Stimulated activated CD4-positive, alpha-beta T cell treated with anti-CD3 and anti-CD28 coated beads, Interleukin-4, amount 100 ng/mL, for 24 hours (primary cell): Measurements from ENCODE around the gene CDC42SE1.
A peak's percentile ranks its signal among the peaks of the same experiment; 100 is the strongest.

Experiments
- DNase-seq: peaks from one replicate; pipeline ENCODE4 v3.0.0-alpha.2; 2020

CDC42SE1 gene

DNA sequence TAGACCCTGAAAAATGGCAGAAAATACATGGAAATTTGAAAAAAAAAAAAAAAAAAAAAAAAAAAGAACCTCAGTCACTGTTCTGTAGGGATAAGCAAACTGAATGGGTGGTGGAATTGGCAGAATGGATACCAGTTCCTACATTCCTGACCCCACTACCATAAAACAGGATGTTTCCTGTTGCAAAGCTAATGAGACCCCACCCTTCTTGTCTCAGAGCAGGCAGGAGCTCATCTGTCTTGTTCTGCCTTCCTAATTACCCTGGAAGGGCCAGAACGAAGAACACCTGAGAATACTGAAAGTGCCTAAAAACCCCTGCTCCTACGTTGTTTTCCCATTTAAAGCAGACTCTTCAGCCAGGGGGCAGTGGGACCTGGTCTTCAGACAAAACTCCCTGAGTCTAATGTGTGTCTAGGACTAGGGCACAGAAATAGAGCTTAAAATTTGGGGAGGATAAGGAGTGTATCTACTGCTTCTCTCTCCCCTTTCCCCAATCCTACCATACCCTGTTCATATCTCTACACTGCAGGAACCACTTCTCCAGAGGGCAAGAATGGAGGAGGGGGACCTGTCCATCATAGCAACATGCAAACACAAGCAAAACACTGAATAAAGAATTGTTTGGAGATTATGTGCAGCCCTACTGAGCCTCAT lies 7.9 kb downstream of the CDC42SE1 start:
- DNase-seq, result no peak

DNA sequence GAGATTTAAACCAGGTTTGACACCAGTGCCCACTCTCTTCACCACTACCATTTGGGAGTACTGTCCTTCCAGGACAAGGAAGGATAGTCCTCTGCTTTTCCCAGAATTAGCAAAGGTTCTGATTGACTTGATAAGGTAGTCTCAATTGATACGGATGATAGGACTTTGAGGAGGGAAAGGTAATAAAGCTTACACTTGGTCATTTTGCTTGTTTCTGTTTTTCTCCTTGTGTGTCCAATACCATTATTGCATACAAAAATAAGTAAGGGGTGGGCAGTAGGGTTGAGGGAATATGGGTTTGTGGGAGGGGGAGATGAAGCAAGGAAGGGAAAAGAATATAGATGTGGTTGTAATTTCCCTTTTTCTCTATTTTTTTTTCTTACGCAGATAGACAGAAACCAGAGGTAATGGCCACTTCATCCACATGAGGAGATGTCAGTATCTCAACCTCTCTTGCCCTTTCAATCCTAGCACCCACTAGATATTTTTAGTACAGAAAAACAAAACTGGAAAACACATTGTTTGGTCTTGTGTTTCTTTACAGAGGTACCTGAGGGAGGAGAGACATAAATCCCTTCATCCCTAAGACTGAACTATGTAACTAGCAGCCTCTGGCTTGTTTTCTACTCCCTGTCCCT lies 9.3 kb downstream of the CDC42SE1 start:
- no peak for DNase-seq

DNA sequence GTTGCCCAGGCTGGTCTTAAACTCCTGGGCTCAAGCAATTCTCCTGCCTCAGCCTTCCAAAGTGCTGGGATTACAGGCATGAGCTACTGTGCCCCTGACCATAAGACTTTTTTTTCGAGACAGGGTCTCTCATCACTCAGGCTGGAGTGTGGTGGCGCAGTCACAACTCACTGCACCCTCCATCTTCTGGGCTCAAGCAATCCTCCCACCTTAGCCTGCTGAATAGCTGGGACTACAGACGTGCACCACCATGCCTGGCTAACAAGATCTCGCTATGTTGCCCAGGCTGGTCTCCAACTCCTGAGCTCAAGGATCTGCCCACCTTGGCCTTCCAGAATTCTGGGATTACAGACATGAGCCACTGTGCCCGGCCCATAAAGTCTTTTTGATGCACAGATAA lies 10.0 kb downstream of the CDC42SE1 start:
- DNase-seq, result no peak

DNA sequence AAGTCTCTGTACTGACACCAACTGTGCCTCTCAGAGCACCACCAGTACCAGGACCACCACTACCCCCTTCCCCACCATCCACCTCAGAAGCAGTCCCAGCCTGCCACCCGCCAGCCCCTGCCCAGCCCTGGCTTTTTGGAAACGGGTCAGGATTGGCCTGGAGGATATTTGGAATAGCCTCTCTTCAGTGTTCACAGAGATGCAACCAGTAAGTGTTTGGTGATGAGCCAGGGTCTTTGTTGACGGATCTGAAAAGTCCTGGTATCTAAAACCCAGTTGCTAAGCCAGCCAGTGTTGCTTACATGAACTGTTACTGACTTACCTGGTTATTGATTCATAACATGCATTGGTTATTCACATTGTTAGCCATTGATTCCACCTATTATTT lies 10.8 kb downstream of the CDC42SE1 start:
- DNase-seq, result no peak

DNA sequence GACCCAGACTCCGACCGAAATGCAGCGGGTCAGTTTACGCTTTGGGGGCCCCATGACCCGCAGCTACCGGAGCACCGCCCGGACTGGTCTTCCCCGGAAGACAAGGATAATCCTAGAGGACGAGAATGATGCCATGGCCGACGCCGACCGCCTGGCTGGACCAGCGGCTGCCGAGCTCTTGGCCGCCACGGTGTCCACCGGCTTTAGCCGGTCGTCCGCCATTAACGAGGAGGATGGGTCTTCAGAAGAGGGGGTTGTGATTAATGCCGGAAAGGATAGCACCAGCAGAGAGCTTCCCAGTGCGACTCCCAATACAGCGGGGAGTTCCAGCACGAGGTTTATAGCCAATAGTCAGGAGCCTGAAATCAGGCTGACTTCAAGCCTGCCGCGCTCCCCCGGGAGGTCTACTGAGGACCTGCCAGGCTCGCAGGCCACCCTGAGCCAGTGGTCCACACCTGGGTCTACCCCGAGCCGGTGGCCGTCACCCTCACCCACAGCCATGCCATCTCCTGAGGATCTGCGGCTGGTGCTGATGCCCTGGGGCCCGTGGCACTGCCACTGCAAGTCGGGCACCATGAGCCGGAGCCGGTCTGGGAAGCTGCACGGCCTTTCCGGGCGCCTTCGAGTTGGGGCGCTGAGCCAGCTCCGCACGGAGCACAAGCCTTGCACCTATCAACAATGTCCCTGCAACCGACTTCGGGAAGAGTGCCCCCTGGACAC lies 11.3 kb downstream of the CDC42SE1 start:
- DNase-seq, result peak; percentile 51

DNA sequence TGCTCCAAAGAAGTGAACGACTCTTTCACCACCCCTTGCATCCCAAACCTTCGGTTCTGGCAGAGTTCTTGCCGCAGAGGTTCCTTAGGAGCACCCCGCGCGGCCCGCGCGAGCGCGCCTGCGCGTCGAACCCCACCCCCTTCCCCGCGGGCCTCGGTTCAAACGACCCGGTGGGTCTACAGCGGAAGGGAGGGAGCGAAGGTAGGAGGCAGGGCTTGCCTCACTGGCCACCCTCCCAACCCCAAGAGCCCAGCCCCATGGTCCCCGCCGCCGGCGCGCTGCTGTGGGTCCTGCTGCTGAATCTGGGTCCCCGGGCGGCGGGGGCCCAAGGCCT lies 11.9 kb downstream of the CDC42SE1 start, which contains the start of gene C1orf56:
TSS of gene C1orf56 (plus strand) at position 161 of the 334 bp plus-strand sequence. CDS start at position 258, 97 bp downstream.
- DNase-seq, result peak; percentile 58

DNA sequence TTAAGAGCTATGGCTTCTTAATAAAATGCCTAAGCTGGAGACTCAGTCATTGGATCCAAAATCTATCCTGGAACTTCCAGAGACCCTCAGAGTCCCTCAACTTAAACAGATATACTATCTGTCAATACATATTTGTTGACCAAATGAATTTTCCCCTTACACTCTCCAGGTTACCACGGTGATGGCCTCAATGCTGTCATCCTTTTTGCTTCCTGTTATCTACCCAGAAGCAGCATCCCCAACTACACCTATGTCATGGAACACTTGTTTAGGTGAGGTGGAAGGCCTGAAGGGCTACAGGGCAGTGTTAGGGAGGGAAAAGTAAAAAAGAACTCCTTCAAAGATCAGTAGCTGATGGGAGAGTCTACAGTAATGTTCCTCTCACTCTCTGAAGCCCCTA lies 16.3 kb downstream of the CDC42SE1 start:
- no peak for DNase-seq

DNA sequence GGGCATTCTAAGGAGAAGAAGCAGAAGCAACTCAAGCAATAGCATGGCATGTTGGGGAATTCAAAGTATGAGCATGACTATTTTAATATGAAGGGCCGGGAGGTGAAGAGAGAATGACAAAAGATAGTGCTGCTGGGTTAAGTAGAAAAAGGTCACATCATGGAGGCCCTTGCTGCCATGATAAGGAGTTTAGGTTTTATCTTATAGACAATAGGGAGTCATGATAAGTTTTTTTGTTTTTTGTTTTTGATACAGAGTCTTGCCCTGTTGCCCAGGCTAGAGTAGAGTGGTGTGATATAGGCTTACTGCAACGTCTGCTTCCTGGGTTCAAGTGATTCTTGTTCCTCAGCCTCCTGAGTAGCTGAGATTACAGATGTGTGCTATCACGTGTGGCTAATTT lies 19.9 kb downstream of the CDC42SE1 start:
- no peak for DNase-seq

DNA sequence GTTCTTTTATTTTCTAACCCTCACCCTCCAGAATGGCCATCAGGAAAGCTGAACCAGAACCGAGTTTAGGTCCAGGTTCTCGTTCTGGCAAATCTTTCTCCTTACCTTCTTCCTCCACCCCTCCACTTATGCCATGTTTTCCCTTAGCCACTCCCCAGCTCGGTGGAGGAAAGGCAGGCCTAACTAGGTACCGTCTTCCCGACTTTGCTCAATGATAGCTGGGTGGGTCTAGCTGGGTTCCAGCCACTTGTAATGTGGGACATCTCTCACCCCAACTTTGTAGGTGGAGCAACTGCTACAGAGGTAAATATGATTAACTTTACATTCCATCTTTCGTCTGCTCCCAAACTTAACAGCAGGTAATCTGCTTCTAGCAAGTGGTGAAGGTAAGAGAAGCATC lies 22.4 kb downstream of the CDC42SE1 start:
- no peak for DNase-seq

DNA sequence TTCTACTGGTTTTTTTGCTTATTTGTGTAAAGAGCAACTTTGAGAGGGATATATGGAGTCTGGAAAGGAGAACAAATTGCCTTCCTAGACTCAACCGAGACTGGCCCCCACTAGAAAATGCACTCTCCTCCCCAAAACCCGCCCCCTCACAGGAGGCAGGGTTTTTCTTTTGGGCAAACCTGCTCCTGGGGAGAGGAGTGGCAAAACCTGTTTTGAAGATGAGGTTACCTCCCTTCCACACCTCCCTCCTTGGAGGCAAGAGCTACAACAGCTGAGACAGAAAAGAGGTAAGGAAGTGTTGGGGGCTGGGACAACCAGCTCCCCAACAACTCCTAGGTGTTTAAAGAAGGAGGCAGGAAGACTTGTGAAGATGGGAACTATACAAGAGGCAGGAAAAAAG lies 23.1 kb downstream of the CDC42SE1 start, which contains the start of gene BNIPL:
TSS of gene BNIPL (plus strand) at position 231 of the 400 bp plus-strand sequence. CDS start at position 371, 140 bp downstream.
- no peak for DNase-seq

DNA sequence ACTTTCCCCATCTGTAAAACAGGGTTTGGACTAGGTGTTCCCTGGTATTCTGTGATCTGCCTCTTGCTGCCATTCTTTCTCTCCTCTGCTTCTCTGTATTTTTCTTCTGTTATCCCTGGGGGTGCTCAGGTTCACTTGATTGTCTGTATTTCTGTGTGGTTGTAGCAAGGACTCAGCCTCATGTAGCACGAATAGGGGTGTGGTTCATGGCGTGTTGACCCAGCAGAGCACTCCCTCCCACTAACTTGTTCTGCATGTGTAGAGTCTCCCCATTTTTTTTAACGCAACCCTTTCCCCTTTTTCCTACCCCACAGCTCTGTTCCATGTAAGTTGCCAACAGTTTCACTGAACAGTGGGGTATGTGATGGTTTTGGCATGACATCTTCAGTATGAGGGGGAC lies 24.3 kb downstream of the CDC42SE1 start:
- DNase-seq, result no peak

DNA sequence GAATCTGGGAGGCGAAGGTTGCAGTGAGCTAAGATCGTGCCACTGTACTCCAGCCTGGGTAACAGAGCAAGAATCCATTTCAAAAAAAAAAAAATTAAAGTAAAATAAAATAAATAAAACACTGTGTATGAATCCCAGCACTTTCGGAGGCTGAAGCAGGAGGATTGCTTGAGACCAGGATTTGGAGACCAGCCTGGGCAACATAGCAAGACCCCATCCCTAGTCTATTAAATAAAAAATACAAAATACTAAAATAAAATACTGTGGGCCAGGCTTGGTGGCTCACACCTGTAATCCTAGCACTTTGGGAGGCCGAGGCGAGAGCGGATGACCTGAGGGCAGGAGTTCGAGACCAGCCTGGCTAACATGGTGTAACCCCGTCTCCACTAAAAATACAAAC lies 27.3 kb downstream of the CDC42SE1 start:
- DNase-seq, result no peak

DNA sequence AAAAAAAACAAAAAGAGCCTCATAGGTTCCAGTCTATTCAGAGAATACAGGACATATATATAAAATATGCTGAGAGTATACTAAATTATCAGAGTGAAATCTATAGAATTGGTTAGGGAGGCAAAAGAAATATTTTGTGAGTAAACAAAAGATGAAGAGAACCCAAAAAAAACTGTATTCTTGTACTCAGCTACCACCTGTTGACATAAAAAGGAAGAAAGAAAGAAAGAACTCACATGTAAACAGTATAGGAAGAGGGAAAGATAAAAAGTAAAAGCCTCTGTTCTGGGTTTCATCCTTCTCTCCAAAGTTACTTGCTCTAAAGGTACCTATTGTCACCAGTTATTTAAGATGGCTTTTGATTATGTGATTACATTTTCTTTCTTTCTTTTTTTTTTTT lies 33.0 kb downstream of the CDC42SE1 start:
- DNase-seq, result no peak

DNA sequence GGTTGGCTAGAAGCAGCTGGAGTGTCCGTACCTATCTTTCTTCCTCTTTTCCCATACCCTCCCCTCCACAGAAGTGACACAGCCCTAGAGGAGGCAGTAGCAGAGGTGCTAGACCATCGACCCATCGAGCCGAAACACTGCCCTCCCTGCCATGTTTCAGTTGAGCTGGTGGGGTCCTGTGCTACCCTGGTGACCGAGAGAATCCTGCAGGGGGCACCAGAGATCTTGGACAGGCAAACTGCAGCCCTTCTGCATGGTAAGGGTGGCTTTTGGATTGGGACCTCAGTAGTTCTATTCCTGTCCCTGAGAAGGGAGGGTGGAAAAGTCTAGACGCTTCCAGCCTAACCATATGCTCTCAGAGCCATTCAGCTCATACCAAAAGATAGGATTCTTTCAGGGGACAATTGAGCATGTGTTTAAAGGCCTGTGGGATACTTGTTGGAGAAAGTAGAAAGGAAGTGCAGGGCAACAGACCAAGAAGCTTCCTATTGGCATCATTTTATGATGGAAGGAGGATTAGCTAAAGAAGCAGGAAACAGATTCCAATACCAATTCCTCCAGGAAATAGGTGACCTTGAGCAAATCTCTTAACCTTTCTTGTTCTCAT lies 34.8 kb downstream of the CDC42SE1 start:
- peak; percentile 86 for DNase-seq

DNA sequence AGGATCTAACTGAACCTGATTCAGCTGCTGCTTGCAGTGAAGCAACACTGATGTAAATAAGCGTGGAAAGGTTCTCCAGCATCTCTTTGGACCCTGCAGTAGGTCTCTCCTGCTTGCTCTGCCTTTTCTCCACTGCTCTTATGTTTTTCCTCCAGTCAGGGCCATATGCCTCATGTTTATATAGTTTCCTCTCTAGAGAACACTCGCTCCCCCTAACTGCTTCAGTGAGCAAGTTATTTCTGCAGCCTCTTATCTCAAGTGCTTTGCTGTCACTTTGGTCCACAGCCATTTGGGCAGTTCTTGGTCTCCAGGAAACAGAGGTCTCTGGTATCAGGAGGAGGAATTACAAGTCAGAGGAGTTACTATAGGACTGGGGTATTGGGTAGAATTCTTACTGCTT lies 45.9 kb downstream of the CDC42SE1 start:
- no peak for DNase-seq

DNA sequence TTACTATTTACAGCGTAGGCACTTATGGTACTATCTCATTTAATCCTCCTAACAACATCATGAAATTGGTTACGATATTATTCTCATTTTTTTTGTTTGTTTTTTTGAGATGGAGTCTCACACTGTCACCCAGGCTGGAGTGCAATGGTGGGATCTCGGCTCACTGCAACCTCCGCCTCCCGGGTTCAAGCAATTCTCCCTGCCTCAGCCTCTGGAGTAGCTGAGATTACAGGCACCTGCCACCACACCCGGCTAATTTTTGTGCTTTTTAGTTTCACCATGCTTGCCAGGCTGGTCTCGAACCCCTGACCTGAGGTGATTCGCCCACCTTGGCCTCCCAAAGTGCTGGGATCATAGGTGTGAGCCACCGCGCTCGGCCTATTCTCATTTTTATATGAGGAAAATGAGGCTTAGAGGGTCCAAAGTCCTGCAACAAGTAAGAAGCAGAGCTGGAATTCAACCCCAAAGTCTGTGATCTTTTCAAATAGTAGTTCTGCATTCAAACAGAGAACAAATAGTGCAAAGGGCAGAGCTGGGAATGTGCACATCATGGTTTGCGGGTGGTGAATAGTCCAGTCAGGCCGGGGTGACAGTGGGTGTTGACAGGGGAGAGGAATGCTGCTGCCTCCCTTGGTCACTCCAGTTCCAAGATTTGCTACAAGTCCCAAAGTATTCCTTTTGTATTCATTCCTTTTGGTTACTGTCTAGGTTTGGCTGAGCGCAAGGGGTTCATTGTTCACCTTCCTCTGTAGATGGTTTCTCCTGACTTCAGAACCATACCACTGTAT lies 46.5 kb downstream of the CDC42SE1 start:
- no peak for DNase-seq

DNA sequence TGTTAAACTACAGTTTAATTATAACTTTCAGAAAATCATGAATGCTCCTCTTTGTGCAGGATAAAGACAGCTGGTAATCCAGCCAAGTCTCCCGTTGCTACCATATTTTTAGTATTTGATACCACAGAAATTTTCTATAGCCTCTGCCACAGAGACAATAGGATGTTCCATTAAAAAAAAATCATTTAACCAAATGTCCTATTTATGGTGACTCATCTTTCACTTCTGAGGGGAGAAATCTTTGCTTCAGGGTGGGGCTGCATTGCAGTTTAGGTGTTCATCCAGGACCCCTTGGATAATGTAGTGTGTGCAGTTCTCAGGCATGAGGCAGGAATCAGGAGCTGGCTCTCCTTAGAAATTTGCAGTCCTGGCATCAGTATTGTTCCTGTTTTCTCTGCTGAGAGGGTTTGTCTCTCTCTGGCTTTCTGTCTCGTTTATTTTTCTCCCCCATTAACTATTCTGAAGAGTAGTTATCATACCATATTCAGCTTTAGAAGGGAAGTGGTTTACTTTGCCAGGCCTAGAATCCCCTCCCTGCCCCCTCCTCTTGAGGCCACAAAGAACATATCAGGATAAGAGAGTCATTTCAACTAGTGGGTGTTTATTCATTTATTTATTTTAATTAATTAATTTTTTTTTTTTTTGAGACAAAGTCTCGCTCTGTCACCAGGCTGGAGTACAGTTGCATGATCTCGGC lies 48.1 kb downstream of the CDC42SE1 start:
- DNase-seq, result no peak

DNA sequence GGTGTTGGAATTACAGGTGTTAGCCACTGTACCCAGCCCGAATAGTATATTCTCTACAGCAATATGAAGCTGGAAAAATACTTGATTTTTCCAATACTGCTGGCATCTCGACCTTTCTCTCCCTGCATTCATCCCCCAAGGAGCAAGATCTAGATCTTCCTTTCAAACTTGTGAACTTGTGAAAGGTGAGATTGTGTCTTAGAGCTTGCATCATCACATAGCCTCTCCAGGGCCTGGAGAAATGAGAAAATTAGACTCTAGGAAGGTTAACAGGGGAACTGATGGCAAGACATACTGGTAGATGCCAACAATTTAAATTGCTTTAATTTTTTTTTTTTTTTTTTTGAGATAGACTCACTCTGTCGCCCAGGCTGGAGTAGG lies 49.1 kb downstream of the CDC42SE1 start:
- no peak for DNase-seq

DNA sequence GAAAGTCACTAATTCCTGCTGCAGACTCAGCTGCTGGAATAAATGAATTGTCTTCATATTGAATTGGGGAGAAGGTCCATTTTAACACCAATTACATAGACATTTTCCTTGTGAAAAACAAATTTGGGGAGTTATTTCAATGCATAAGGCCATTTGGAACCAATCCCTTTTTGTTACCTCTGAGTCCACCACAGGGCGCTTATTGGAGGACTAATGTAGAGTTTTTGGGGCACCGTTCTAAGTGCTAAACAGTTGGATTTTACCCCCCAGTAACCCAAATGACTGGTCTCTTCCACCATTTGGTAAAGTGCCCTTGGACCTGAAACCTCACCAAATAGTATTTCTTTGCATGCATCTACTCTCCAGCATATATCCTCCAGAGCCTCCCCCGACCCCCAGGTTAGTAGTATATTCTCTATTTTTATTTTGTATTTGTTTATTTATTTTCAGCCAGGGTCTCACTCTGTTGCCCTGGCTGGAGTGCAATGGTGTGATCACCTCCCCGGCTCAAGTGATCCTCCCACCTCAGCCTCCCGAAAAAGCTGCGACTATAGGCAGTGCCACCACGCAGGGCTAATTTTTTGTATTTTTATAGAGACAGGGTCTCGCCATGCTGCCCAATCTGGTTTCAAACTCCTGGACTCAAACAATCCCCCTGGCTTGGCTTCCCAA lies 49.6 kb downstream of the CDC42SE1 start:
- DNase-seq, result no peak

DNA sequence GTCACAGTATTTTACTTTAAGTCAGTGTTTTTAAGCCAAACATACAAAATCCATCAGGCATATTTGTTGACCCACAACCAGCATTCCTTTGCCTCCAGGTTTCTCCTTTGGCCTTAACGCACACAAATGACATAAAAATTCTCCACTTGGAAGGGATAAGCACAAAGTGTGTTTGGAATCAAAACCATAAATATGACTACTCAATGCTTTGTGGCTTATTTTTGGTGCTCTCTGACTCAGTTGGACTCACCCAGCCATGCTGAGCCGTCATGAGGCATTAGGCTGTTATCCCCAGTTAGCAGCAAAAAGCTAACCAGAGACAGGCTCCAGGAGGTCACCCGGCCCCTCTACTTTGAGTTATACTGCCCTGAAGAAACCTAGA lies 50.2 kb downstream of the CDC42SE1 start:
- peak; percentile 28 for DNase-seq
